HG02884 (cell line): ENCODE data around the gene HAP1.

Source experiments
- ATAC-seq: cut with Tn5 transposase; IDR thresholded peaks from one replicate; pipeline ENCODE4 v1.9.1; 2021; ENCODE audit warnings: mild to moderate bottlenecking, moderate library complexity; ENCODE audit not compliant: unreplicated experiment

Gene HAP1

GRCh38 chr17:41766135-41766534 is 31.7 kb upstream of the HAP1 start:
- ATAC-seq, result no peak

DNA sequence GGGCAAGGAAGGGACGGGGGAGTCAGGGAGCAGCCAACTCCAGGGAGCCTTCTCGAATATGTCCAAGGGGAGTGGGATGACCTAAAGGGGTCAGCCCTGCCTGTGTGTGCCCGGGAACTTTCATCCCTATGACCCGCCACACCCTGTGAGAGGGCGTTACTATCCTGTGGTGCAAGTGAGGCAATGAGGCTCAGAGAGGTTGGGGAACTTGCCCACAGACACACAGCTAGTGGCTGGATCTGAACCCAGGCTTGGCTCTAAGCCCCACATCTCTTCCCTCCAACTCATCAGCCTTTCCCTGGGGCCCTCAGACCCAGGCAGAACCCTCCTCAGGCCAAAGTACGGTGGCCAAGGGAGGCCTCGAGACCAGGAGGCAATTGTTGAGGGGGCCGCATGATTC is 28.9 kb upstream of the HAP1 start:
- ATAC-seq, result no peak

DNA sequence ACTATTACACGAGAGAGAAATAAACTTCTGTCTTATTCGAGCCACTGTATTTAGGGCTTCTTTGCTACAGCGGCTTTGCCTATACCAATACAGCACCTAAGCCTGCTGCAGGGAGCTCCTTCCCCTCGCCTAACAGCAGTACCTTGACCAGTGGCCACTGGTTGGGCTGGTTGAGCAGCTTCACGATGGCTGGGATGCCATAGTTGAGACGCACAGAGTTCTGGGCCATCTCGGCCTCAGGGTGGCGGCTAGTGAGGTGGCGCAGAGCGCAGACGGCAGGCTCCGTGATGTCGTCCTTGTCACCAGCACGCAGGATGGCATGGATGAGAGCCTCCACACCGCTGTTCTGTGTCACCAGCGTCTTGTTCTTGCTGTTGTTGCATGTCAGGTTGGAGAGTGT is 28.4 kb upstream of the HAP1 start:
- ATAC-seq, result no peak

DNA sequence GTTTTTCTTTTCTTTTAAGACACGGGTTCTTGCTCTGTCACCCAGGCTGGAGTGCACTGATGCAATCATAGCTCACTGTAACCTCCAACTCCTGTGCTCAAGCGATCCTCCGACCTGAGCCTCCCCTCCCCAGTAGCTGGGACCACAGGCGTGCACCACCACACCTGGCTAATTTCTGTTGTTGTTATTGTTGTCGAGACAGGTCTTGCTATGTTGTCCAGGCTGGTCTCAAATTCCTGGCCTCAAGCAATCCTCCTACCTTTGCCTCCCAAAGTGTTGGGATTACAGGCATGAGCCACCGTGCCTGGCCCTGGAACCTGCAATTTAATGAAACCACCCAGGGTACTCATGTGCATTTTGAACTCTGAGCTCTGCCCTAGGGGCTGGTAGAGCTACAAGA is 27.9 kb upstream of the HAP1 start:
- ATAC-seq, result no peak

DNA sequence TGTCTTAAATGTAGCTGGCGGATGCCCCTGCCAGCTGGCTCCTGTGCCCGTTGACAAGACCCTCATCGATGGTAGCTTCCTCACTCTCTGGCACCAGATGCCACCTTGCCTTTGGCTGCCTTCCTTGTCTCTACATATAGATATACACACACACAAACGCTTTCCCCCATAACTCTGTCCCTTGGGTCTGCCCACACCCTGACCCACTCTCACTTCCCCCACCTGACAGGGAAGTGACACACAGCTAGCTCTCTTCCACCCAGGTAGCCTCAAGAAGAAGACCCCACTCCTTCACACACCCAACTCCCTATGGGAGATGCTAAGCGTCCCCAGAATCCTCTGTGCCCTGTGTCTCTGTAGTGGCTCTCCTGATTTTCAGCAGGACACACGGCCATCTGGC is 26.4 kb upstream of the HAP1 start:
- ATAC-seq, result no peak

DNA sequence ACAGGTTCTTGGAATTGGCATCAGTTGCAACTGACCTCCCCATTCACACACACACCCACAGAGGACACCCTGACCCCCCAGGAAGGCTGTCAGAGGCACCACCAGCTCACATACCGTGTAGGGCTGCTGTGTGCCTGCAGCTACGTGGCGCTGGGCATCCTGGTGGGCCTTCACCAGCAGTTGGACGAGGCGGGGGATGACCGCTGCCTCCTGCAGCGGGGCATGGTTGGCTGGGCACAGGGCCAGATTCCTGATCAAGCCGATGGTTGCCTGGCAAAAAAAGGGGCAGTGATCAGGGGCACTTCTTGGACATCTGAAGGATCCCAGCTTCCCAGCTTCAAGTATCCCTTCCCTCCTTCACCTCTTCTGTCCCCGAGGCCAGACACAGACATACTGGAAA is 24.2 kb upstream of the HAP1 start:
- no peak for ATAC-seq

DNA sequence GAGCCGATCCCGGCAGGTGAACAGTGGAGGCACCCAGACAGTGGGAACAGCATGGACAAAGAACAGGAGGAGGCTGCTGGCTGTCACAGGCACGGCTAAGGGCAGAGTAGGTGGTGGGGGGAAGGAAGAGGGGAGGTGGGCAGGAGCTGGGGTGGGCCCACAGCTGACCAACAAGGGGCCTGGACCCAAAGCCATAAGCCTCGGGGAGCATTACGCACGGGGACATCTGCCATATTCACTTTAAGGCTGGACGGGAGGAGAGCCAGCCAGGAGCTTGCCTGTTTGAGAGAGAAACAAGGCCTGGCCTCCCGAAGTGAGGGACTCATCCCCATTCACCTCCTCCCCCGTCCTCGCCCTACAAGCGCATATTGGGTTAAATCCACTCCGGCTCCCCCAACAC is 19.6 kb upstream of the HAP1 start:
- ATAC-seq, result no peak

- ATAC-seq, result no peak
These were observed 16.8 kb upstream of the HAP1 start for GRCh38 chr17:41751288-41751687.

- ATAC-seq, result no peak
These were observed 16.4 kb upstream of the HAP1 start for GRCh38 chr17:41750862-41751261.

GRCh38 chr17:41748275-41748674 is 13.8 kb upstream of the HAP1 start:
- no peak for ATAC-seq

DNA sequence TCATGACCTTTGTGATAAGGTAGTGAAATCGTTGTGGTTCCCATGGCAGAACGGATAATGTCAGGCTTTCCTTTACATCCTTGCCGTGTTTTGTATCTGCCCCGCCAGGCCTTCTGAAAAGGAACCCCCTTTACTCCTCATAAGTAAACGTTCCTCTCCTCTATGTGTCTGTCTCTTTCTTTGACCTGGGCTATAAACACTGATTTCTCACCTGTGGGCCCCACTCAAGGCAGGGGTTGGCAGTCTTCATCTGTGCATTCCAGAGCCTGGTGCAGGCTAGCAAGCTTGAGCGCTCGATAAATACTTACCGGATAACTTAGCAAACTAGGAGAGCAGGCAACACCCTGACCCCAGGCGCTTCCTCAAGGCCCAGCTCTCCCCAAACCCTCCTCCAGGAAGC is 7.3 kb upstream of the HAP1 start:
- no peak for ATAC-seq

DNA sequence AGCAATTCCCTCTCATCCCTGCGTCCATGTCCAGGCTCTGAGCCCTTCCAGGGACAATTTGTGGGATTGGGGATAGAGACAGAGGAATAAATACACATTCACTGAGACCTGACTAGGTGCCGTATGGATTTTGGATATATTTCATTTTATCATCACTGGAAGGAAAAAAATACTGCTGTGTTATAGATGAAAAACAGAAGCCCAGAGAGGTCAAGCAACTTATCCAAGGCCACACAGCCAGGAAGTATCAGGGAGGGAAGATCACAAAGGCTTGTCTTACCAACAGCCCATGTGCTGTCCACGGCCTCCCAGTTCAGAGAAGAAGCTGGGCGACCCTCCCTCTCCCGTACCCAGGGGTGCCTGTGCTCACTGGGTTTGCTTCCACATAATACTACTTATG is 6.1 kb upstream of the HAP1 start:
- no peak for ATAC-seq

- ATAC-seq, result no peak
These were observed 5.4 kb upstream of the HAP1 start for GRCh38 chr17:41739661-41740352.

- no peak for ATAC-seq
These were observed 4.3 kb upstream of the HAP1 start for GRCh38 chr17:41738801-41739112.

DNA sequence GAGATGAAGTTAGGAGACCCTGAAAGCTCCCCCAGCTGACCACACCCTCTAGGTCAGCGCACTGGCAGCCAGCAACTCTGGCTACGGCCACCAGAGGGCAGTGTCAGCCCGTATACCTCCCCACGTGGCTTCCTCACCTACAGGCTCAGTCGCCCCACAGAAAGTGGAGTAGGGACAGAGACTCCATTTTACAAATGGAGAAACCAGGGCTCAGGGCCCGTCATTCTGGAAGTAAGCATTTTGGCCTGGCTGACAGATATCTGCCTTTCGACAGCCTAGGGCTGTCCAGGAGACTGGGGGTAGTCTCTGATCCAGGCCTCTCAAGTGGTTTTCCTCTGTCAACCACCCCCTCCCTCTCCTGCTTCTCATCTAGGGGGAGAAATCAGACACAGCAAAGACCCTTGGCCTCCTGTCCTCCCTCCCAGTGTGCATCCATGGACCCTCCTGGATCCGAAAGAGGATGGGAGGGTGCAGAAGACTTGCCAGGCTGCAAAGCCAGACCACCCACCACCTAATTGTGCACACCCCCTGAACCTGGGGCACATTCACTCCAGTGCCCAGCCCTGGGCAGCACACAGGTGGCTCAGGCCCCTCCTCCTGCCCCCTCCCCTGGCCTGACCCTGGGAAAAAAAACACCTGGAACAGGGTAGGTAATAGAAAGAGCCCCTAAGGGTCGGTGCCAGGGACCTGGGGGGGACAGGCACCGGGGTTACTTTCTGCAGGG is 3.8 kb upstream of the HAP1 start:
- no peak for ATAC-seq

GRCh38 chr17:41737680-41738023 is 3.2 kb upstream of the HAP1 start:
- no peak for ATAC-seq

- ATAC-seq, result no peak
These were observed 2.7 kb upstream of the HAP1 start for GRCh38 chr17:41736983-41737679.

DNA sequence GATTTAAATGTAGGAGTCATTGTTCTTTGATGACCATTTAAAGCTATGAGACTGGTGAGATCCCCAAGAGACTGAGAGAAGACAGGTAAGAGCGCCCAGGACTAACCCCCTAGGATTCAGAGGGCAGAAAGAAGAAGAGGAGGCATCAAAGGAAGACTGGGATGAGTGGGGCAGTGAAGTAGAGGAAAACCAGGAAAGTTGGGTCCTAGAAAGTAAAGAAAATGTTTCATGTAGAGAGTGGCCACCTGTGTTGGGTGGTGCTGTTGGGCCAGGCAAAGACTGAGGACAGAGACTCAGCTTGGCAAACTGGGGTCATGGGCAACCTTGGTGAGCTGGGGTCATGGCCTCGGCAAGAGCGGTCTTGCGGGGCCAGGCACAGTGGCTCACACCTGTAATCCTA is 1.3 kb upstream of the HAP1 start:
- ATAC-seq, result no peak

- ATAC-seq, result no peak
These were observed 488 bp upstream of the HAP1 start for GRCh38 chr17:41734949-41735313.

GRCh38 chr17:41733348-41734138 is 900 bp downstream of the HAP1 start:
- no peak for ATAC-seq

GRCh38 chr17:41731836-41732235 is 2.6 kb downstream of the HAP1 start:
- ATAC-seq, result no peak

- ATAC-seq, result no peak
These were observed 4.0 kb downstream of the HAP1 start for GRCh38 chr17:41730479-41730878.
